Right cardiac atrium (tissue), 5 donors: ENCODE data around the gene SCMH1. TPM values are rescaled to one million over a fixed set of nuclear protein-coding genes. Genes with fewer than 3 reads are reported as not detected.

ENCODE experiments used
- ATAC-seq, 2 donors: fragments of 200-7000 bp; cut with Tn5 transposase; one replicate each; pipeline versions ENCODE4 v1.8.0 to v1.9.1; 2020; ENCODE audit warnings: moderate library complexity in 2 of 2, mild to moderate bottlenecking in 1 of 2
- DNase-seq, 3 donors: peaks; one replicate each; pipeline ENCODE4 v3.0.0-alpha.2; 2020
- H3K27ac ChIP-seq: one replicate; pipeline ENCODE4 v1.5.1; 2013; ENCODE audit warnings: mild to moderate bottlenecking, low read length, control low read depth, moderate library complexity
- H3K27me3 ChIP-seq: one replicate; pipeline ENCODE4 v1.6.1; 2013; ENCODE audit not compliant: control insufficient read depth, insufficient read depth
- H3K4me1 ChIP-seq: one replicate; pipeline ENCODE4 v1.6.1; 2013; ENCODE audit warnings: low read length; ENCODE audit not compliant: control insufficient read depth, insufficient read depth
- H3K4me3 ChIP-seq: one replicate; pipeline ENCODE4 v1.5.1; 2013; ENCODE audit warnings: low read length, control low read depth
- H3K9me3 ChIP-seq: one replicate; pipeline ENCODE4 v1.6.1; 2013; ENCODE audit warnings: low read length; ENCODE audit not compliant: control insufficient read depth
- WGBS: extraction: QIAGEN DNeasy Blood & Tissue Kit; methylation state at CpG from one replicate; pipeline ENCODE4 v1.1.7; 2013; 5-methylcytosine and 5-hydroxymethylcytosine counted together
- intact Hi-C, 4 donors: fragments of 100-400 bp; cut with DNase I; formaldehyde crosslinking; loops; one replicate each; pipeline versions ENCODE4 v1.11.0 to v1.14.0; 2022 to 2023
- polyA plus RNA-seq: library from polyadenylated mRNA; stranded (reverse); fragments of 200-250 nt; gene quantifications from one replicate; pipeline ENCODE4 v1.2.3, GENCODE V29; 2013
- total RNA-seq, 4 donors: library from RNA; stranded (reverse); fragmentation: NEBNext Ultra II Directional; extraction: Animal tissue kit (Norgen Biotek cat#: 25700); gene quantifications; one replicate each; pipeline ENCODE4 v1.2.1, GENCODE V29; 2021
- donor health status: healthy with polysubstance abuse.
- donor health status: DM: no; HTN: yes; CAD: no.
- donor health status: DM: no; HTN: no; CAD: no.
- donor health status: DM: no; HTN: yes; CAD: no; lungs with severe emphysema.
- donor health status: DM: yes; HTN: yes; CAD: no.

SCMH1 gene
- total and polyA plus RNA-seq, 5 donors, result 42.6 to 66.5 (median 54.5) TPM

- no peaks in the 10 kb centered on the region for H3K27me3 ChIP-seq
- no peaks in the 10 kb centered on the region for H3K4me1 ChIP-seq
- DNase-seq (no peak), ATAC-seq (no peak)
- intact Hi-C loops, result no loop called here
- no peak overlapping the region for H3K4me3 ChIP-seq
- no peak overlapping the region for H3K27ac ChIP-seq
- WGBS, result 91% methylated on average over 8 of the region's 8 CpGs
- H3K9me3 ChIP-seq, result no peaks in the 10 kb centered on the region
Observed at GRCh38 chr1:40997096-40997495, 245.0 kb downstream of the SCMH1 start.

DNA sequence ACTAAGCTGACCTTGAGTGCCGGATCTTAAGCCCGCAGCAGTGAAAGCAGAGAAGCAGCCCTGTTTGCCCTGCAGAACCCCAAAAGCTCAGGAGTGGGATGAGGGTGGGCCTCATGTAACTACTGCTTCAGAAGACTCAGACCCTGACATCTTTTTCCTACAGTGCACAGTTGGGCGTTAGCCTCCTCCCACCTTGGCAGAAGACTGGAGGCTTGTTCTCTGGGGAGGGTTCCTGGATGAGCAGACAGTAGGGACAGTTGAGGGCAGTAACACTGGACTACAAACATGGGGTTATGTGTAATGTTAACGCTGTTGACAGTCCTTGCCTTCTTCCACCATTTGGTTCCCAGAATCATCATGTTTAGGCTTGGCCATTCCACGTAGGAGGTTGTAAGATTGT, 253.0 kb downstream of the SCMH1 start:
- 95% methylated on average over 5 of the region's 5 CpGs for WGBS
- no peaks in the 10 kb centered on the region for H3K27me3 ChIP-seq
- intact Hi-C loops, result no loop called here
- no peak overlapping the region for H3K4me3 ChIP-seq
- H3K4me1 ChIP-seq, result peaks cover 9% of the 10 kb centered on the region
- H3K9me3 ChIP-seq, result no peaks in the 10 kb centered on the region
- ATAC-seq (no peak), DNase-seq (no peak)
- H3K27ac ChIP-seq, result no peak overlapping the region

DNA sequence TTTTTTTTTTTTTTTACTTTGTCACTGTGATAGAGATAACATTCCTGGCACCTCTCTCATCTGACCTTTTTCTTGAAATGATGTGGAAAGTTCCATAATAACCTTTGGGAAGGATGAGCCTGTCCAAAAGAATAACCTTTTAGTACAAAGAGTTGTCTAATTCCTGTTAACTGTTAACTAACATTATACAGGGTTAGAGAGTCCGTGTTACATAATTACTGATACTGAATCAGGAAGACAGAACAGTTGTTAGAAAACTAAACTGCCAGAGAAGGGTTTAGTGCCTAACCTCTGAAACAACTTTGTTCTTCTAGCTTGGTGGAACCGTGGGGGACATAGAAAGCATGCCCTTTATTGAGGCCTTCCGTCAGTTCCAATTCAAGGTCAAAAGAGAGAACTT, 253.8 kb downstream of the SCMH1 start:
- H3K9me3 ChIP-seq, result no peaks in the 10 kb centered on the region
- ATAC-seq, result peak in 1 of 2 donors; percentile 42
- H3K27ac ChIP-seq, result peak overlapping the region; percentile 19
- WGBS, result 71% methylated on average over 3 of the region's 3 CpGs
- DNase-seq, result no peak
- H3K4me3 ChIP-seq, result no peak overlapping the region
- intact Hi-C loops, result no loop called here
- peaks cover 9% of the 10 kb centered on the region for H3K4me1 ChIP-seq
- no peaks in the 10 kb centered on the region for H3K27me3 ChIP-seq

- intact Hi-C loops, result no loop called here
- Histone ChIP-seq H3K4me3 (no peak overlapping the region), H3K4me1 (peaks cover 9% of the 10 kb centered on the region), H3K9me3 (no peaks in the 10 kb centered on the region), H3K27me3 (no peaks in the 10 kb centered on the region), H3K27ac (peak overlapping the region; percentile 72)
- DNase-seq, result peak in 1 of 3 donors; percentile 55
- 57% methylated on average over 9 of the region's 9 CpGs for WGBS
- peak; percentile 22 to 74 for ATAC-seq
Observed at GRCh38 chr1:40987439-40988276, 254.4 kb downstream of the SCMH1 start.

DNA sequence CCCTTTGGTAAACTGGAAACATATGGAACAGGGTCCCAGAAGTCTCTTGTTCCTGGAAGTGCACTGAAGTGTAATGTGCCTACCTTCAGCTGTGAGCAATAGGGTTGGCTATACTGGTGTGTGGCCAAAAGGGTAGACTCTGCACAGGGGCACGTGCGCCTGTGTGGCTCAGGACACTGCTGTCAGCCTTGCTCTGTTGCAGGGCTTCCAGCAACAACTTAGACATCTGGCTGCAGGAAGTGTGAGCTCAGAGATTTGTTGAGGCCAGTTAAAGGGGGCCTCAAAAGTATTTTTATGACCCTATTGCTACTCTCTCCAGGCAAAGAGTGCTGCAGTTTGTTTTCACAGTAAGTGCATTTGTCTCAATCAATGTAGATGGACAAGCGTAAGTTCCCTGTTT, 255.2 kb downstream of the SCMH1 start:
- intact Hi-C loops, result no loop called here

GRCh38 chr1:40986328-40986783, 255.8 kb downstream of the SCMH1 start:
- H3K9me3 ChIP-seq, result no peaks in the 10 kb centered on the region
- 87% methylated on average over 10 of the region's 10 CpGs for WGBS
- H3K27ac ChIP-seq, result no peak overlapping the region
- no peak overlapping the region for H3K4me3 ChIP-seq
- peaks cover 12% of the 10 kb centered on the region for H3K4me1 ChIP-seq
- ATAC-seq (peak in 1 of 2 donors; percentile 17), DNase-seq (no peak)
- H3K27me3 ChIP-seq, result no peaks in the 10 kb centered on the region
- intact Hi-C loops, result no loop called here

More for the DNA sequence above, 255.2 kb downstream of the SCMH1 start:
- H3K4me1 ChIP-seq, result peaks cover 11% of the 10 kb centered on the region
- H3K9me3 ChIP-seq, result no peaks in the 10 kb centered on the region
- H3K27ac ChIP-seq, result peak overlapping the region; percentile 6
- no peaks in the 10 kb centered on the region for H3K27me3 ChIP-seq
- 52% methylated on average over 3 of the region's 3 CpGs for WGBS
- ATAC-seq, result peak; percentile 45 to 56
- no peak for DNase-seq
- H3K4me3 ChIP-seq, result no peak overlapping the region

DNA sequence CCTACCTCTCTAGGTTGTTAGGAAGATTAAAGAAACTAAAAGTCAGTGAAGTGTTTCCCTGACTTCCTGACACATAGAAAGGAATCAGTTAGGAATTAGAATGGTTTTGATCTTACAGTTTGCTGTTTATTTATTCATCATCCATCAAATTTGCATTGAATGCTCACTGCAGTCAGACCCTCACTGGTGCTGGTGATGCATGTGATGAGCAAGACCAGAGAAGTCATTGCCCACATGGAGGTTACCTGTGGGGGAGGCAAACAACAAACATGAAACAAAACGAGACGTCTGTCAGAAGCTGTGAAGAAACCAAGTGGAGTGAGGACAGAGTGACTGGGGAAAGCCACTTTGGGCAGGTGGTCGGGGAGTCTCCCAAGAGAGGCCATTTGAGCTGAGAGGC, 256.2 kb downstream of the SCMH1 start:
- H3K27ac ChIP-seq, result no peak overlapping the region
- no peak overlapping the region for H3K4me3 ChIP-seq
- intact Hi-C loops, result no loop called here

DNA sequence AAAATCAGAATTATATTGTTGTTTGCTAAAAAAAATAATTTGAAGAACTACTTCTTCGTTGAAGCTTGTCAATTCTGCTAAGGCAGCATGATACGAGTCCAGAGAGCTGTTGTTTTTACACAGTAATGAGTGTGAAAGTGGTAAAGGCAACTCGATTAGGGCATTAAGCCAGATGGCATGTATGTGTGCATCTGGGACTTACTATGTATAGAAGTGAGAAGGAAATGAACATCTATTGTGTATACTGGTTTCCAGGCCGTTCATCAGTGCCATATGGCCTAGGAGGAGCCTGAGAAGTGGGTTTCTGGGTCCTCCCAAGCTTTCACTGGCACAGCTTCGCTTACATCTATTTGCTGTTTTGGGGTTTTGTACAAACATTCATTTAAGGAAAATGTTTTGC, 256.9 kb downstream of the SCMH1 start:
- ATAC-seq, result no peak
- H3K27me3 ChIP-seq, result no peaks in the 10 kb centered on the region
- no peaks in the 10 kb centered on the region for H3K9me3 ChIP-seq
- no peak for DNase-seq
- WGBS, result 64% methylated on average over 5 of the region's 5 CpGs
- H3K4me3 ChIP-seq, result no peak overlapping the region
- intact Hi-C loops, result no loop called here
- H3K27ac ChIP-seq, result no peak overlapping the region
- H3K4me1 ChIP-seq, result peaks cover 12% of the 10 kb centered on the region

More for the DNA sequence above, 256.2 kb downstream of the SCMH1 start:
- DNase-seq, result no peak
- WGBS, result 86% methylated on average over 3 of the region's 3 CpGs
- H3K27me3 ChIP-seq, result no peaks in the 10 kb centered on the region
- H3K9me3 ChIP-seq, result no peaks in the 10 kb centered on the region
- peaks cover 12% of the 10 kb centered on the region for H3K4me1 ChIP-seq
- ATAC-seq, result no peak

DNA sequence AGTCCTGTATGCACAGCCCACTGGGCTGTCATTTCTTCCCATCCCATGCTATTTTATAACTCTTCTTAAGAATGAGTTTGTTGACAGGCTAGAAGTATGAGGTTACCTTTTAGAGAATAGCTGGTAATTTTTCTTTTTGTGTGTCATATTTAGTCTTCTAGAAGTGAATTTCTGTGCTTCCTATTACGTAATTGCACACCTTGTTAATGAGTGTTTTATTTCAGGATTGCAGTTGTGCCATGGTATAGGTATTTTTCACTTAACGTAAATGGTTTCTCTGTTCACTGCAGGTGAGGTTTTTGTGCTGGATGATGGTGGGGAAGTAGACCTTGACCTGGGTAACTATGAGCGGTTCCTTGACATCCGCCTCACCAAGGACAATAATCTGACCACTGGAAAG, 257.6 kb downstream of the SCMH1 start:
- 96% methylated on average over 4 of the region's 4 CpGs for WGBS
- ATAC-seq (no peak), DNase-seq (no peak)
- Histone ChIP-seq H3K27ac (no peak overlapping the region), H3K9me3 (no peaks in the 10 kb centered on the region), H3K4me3 (no peak overlapping the region), H3K4me1 (peaks cover 12% of the 10 kb centered on the region), H3K27me3 (no peaks in the 10 kb centered on the region)
- intact Hi-C loops, result no loop called here

DNA sequence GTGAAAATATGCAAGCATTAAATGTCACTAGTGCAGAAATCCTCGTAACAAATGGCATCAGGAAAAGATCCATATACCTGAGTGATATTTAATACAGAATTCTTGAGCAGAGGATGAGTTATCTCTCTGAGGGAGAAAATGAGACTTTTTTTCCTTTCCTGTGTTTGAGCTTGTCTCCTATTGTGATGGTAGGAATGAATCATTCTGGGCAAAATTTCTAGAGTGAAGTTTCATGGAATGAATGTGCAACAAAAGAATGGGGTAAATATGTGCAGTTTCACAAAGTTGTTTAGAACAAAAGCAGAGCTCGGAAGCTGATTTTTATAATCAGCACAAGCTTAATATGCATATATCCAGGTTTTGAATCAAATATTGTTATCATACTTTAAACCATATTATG, 258.0 kb downstream of the SCMH1 start:
- Histone ChIP-seq H3K27ac (no peak overlapping the region), H3K4me1 (peaks cover 12% of the 10 kb centered on the region), H3K27me3 (no peaks in the 10 kb centered on the region), H3K4me3 (no peak overlapping the region), H3K9me3 (no peaks in the 10 kb centered on the region)
- WGBS, result 91% methylated on average over 2 of the region's 2 CpGs
- ATAC-seq (no peak), DNase-seq (no peak)
- intact Hi-C loops, result no loop called here

DNA sequence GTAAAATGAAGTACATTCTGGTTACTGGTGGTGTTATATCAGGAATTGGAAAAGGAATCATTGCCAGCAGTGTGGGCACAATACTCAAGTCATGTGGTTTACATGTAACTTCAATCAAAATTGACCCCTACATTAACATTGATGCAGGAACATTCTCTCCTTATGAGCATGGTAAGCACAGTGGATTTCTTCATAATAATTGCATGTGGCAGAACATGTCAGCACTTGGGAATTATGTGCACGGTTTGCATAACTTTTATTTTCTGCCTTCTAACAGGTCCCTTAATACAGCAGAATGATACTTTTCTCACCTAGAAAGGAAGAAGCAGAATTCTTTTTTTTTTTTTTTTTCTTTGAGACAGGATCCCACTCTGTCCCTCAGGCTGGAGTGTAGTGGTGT, 258.8 kb downstream of the SCMH1 start:
- ATAC-seq, result no peak

More for the DNA sequence above, 258.8 kb downstream of the SCMH1 start:
- H3K4me3 ChIP-seq, result no peak overlapping the region
- H3K9me3 ChIP-seq, result no peaks in the 10 kb centered on the region
- 78% methylated on average over 1 of the region's 1 CpG for WGBS
- no peak for DNase-seq
- intact Hi-C loops, result no loop called here
- peaks cover 12% of the 10 kb centered on the region for H3K4me1 ChIP-seq
- H3K27me3 ChIP-seq, result no peaks in the 10 kb centered on the region
- H3K27ac ChIP-seq, result no peak overlapping the region
